HepG2 (cell line): ENCODE data around the gene ZNF511. TPM values are rescaled to one million over a fixed set of nuclear protein-coding genes. Genes with fewer than 3 reads are reported as not detected.

ENCODE experiments used
- ATF5 ChIP-seq: sonication (generic); formaldehyde crosslinking; IDR thresholded peaks from 2 replicates; pipeline ENCODE4 v1.4.0; 2020; ENCODE audit warnings: mild to moderate bottlenecking, low read depth, missing genetic modification reagents
- CBX1 ChIP-seq: IDR thresholded peaks from one replicate; pipeline ENCODE4 v1.6.1; 2016; ENCODE audit warnings: antibody characterized with exemption, low read depth
- CREM ChIP-seq, 2 experiments: sonication (generic) in 1 of 2; formaldehyde crosslinking in 1 of 2; IDR thresholded peaks; 2 replicates each; pipeline versions ENCODE4 v1.4.0 to v1.6.1; 2016 to 2020; ENCODE audit warnings: antibody characterized with exemption in 1 of 2, mild to moderate bottlenecking in 1 of 2, missing genetic modification reagents in 1 of 2
- E2F1 ChIP-seq: sonication (generic); formaldehyde crosslinking; IDR thresholded peaks from 2 replicates; pipeline ENCODE4 v1.5.0; 2020; ENCODE audit warnings: missing genetic modification reagents
- ELF1 ChIP-seq: sonication (generic); formaldehyde crosslinking; IDR thresholded peaks from 2 replicates; pipeline ENCODE4 v1.4.0; 2020; ENCODE audit warnings: missing genetic modification reagents
- GTF3A ChIP-seq: sonication (generic); formaldehyde crosslinking; conservative IDR thresholded peaks from 2 replicates; pipeline ENCODE4 v1.4.0; 2020; ENCODE audit warnings: mild to moderate bottlenecking, missing genetic modification reagents
- HDAC2 ChIP-seq: sonication (generic); formaldehyde crosslinking; IDR thresholded peaks from 2 replicates; pipeline ENCODE4 v1.4.0; 2020; ENCODE audit warnings: missing genetic modification reagents
- HNF4A ChIP-seq: sonication (generic); formaldehyde crosslinking; IDR thresholded peaks from 2 replicates; pipeline ENCODE4 v1.4.0; 2020; ENCODE audit warnings: missing genetic modification reagents
- IKZF5 ChIP-seq: IDR thresholded peaks from 2 replicates; pipeline ENCODE4 v1.6.1; 2018; ENCODE audit warnings: missing genetic modification reagents, mild to moderate bottlenecking, missing compliant biosample characterization
- MAF1 ChIP-seq: sonication (generic); formaldehyde crosslinking; IDR thresholded peaks from 2 replicates; pipeline ENCODE4 v1.5.0; 2020; ENCODE audit warnings: missing genetic modification reagents, borderline replicate concordance
- MED1 ChIP-seq: sonication (generic); formaldehyde crosslinking; IDR thresholded peaks from 2 replicates; pipeline ENCODE4 v1.4.0; 2020; ENCODE audit warnings: missing genetic modification reagents
- PAWR ChIP-seq: sonication (generic); formaldehyde crosslinking; IDR thresholded peaks from 2 replicates; pipeline ENCODE4 v1.4.0; 2020; ENCODE audit warnings: missing genetic modification reagents, mild to moderate bottlenecking, borderline replicate concordance
- PHF21A ChIP-seq: sonication (generic); formaldehyde crosslinking; IDR thresholded peaks from 2 replicates; pipeline ENCODE4 v1.5.0; 2020; ENCODE audit warnings: mild to moderate bottlenecking, missing genetic modification reagents
- SP4 ChIP-seq: sonication (generic); formaldehyde crosslinking; IDR thresholded peaks from 2 replicates; pipeline ENCODE4 v1.8.1; 2023; ENCODE audit warnings: mild to moderate bottlenecking, missing genetic modification reagents
- STAG1 ChIP-seq: sonication (generic); formaldehyde crosslinking; IDR thresholded peaks from 2 replicates; pipeline ENCODE4 v1.4.0; 2020; ENCODE audit warnings: missing genetic modification reagents
- TARDBP ChIP-seq: sonication (generic); formaldehyde crosslinking; IDR thresholded peaks from 2 replicates; pipeline ENCODE4 v1.8.0; 2022; ENCODE audit warnings: mild to moderate bottlenecking, missing genetic modification reagents
- ZBTB7B ChIP-seq: sonication (generic); formaldehyde crosslinking; IDR thresholded peaks from 2 replicates; pipeline ENCODE4 v1.4.0; 2020; ENCODE audit warnings: missing genetic modification reagents
- ZNF160 ChIP-seq: sonication (generic); formaldehyde crosslinking; IDR thresholded peaks from 2 replicates; pipeline ENCODE4 v1.8.0; 2022; ENCODE audit warnings: mild to moderate bottlenecking, inconsistent platforms, missing genetic modification reagents
- ZNF414 ChIP-seq: sonication (generic); formaldehyde crosslinking; IDR thresholded peaks from 2 replicates; pipeline ENCODE4 v1.5.0; 2020; ENCODE audit warnings: missing genetic modification reagents
- ZNF430 ChIP-seq: sonication (generic); formaldehyde crosslinking; IDR thresholded peaks from 2 replicates; pipeline ENCODE4 v1.9.0; 2021; ENCODE audit warnings: mild to moderate bottlenecking, missing genetic modification reagents
- ZNF609 ChIP-seq: sonication (generic); formaldehyde crosslinking; IDR thresholded peaks from 2 replicates; pipeline ENCODE4 v1.4.0; 2020; ENCODE audit warnings: mild to moderate bottlenecking, missing genetic modification reagents, borderline replicate concordance
- polyA plus RNA-seq, 8 experiments: library from polyadenylated mRNA; depleted of rRNA in 3 of 8; stranded (reverse) in 7 of 8; unstranded in 1 of 8; fragments of >200 nt; fragmentation: Illumina TruSeq in 4 of 8; extraction: Trizol in 4 of 8; gene quantifications; 2 replicates each; pipeline versions ENCODE4 v1.2.1 to v1.2.3, GENCODE V29; 2011 to 2016; ENCODE audit warnings: low read depth in 4 of 8, missing spikeins in 1 of 8, mixed read lengths in 1 of 8; ENCODE audit not compliant: insufficient read depth in 1 of 8
- total RNA-seq, 5 experiments: library from RNA; depleted of rRNA; stranded (reverse); fragments of >200 nt; fragmentation: Illumina TruSeq; extraction: Trizol; gene quantifications; 2 replicates each; pipeline ENCODE4 v1.2.3, GENCODE V29; 2016; ENCODE audit warnings: low read depth in 1 of 5

ZNF511 gene
- total and polyA plus RNA-seq, 2 of the 13 experiments (the other 11 are each of a cell fraction or from before 2014, with no cell fraction given), result 35.6 to 66.4 TPM

- TF ChIP-seq ZNF414 (0 out of 2 replicates have a peak, but pooled peaks have one; percentile 13), IKZF5 (CRISPR knock-in tag) (0 out of 2 replicates have a peak, but pooled peaks have one; percentile 10), CBX1 (peak; percentile 15), PAWR (0 out of 2 replicates have a peak, but pooled peaks have one; percentile 25), ZBTB7B (CRISPR knock-in tag) (0 out of 2 replicates have a peak, but pooled peaks have one; percentile 27), ZNF430 (CRISPR knock-in tag) (peak; percentile 59; the same call in 1 of the 2 replicates), GTF3A (CRISPR knock-in tag) (no peak), HNF4A (peak; percentile 41; the same call in 1 of the 2 replicates), PHF21A (CRISPR knock-in tag) (peak; percentile 56; the same call in 1 of the 2 replicates), CREM (IDR thresholded peaks at IDR 0.05) (0 out of 2 replicates have a peak, but pooled peaks have one; percentile 45), CREM (CRISPR knock-in tag; IDR thresholded peaks at IDR 0.05) (no peak), ZNF609 (CRISPR knock-in tag) (0 out of 2 replicates have a peak, but pooled peaks have one; percentile 11), ZNF160 (CRISPR knock-in tag) (no peak), ELF1 (CRISPR knock-in tag) (no peak; the same call in 1 of the 2 replicates), E2F1 (CRISPR knock-in tag) (peak; percentile 94), HDAC2 (peak; percentile 11; the same call in 1 of the 2 replicates), TARDBP (CRISPR knock-in tag) (0 out of 2 replicates have a peak, but pooled peaks have one; percentile 19), MAF1 (CRISPR knock-in tag) (no peak), ATF5 (CRISPR knock-in tag) (0 out of 2 replicates have a peak, but pooled peaks have one; percentile 20), MED1 (CRISPR knock-in tag) (0 out of 2 replicates have a peak, but pooled peaks have one; percentile 33), STAG1 (CRISPR knock-in tag) (no peak), SP4 (CRISPR knock-in tag) (peak; percentile 51; the same call in 1 of the 2 replicates)
Observed at GRCh38 chr10:133359972-133360610, 51.4 kb downstream of the ZNF511 start (continued).
